Heart right ventricle (tissue), 16 donors: ENCODE data around the gene KRT83. TPM values are rescaled to one million over a fixed set of nuclear protein-coding genes. Genes with fewer than 3 reads are reported as not detected.

Experiments
- ATAC-seq, 8 donors: fragments of 200-7000 bp; cut with Tn5 transposase; one replicate each; pipeline ENCODE4 v1.9.1; 2020; ENCODE audit warnings: mild to moderate bottlenecking in 8 of 8, moderate library complexity in 8 of 8, moderate number of reproducible peaks in 1 of 8
- DNase-seq, 2 donors: peaks; one replicate each; pipeline ENCODE4 v3.0.0-alpha.2; 2020
- H3K27ac ChIP-seq, 10 donors: fragments of 200-600 bp; sonication (generic) in 2 of 10; one replicate each; pipeline versions ENCODE4 v1.5.0 to v1.8.0; 2020 to 2022; ENCODE audit warnings: mild to moderate bottlenecking in 3 of 10
- H3K27me3 ChIP-seq, 7 donors: fragments of 200-600 bp; one replicate each; pipeline ENCODE4 v1.8.0; 2021 to 2022; ENCODE audit warnings: mild to moderate bottlenecking in 2 of 7
- H3K36me3 ChIP-seq, 9 donors: fragments of 200-600 bp; sonication (generic) in 1 of 9; one replicate each; pipeline versions ENCODE4 v1.5.0 to v1.8.0; 2020 to 2022; ENCODE audit warnings: mild to moderate bottlenecking in 2 of 9
- H3K4me1 ChIP-seq, 9 donors: fragments of 200-600 bp; sonication (generic) in 1 of 9; one replicate each; pipeline versions ENCODE4 v1.5.0 to v1.8.0; 2020 to 2022; ENCODE audit warnings: mild to moderate bottlenecking in 4 of 9
- H3K4me3 ChIP-seq, 10 donors: fragments of 200-600 bp; sonication (generic) in 2 of 10; one replicate each; pipeline versions ENCODE4 v1.5.0 to v1.8.0; 2020 to 2022; ENCODE audit warnings: mild to moderate bottlenecking in 7 of 10, moderate library complexity in 2 of 10
- H3K9me3 ChIP-seq, 11 donors: fragments of 200-600 bp in 10 of 11; sonication (generic) in 2 of 11; one replicate each; pipeline versions ENCODE4 v1.5.0 to v1.8.0; 2013 to 2022; ENCODE audit warnings: mild to moderate bottlenecking in 2 of 11, control low read depth in 1 of 11, moderate library complexity in 1 of 11
- CTCF ChIP-seq, 9 donors: fragments of 200-600 bp; sonication (generic) in 2 of 9; IDR thresholded peaks; one replicate each; pipeline versions ENCODE4 v1.5.0 to v1.8.0; 2021 to 2022; ENCODE audit warnings: antibody characterized with exemption in 9 of 9, mild to moderate bottlenecking in 5 of 9, moderate library complexity in 1 of 9
- WGBS, 2 donors: extraction: QIAGEN DNeasy Blood & Tissue Kit; methylation state at CpG; one replicate each; pipeline ENCODE4 v1.1.7; 2013; ENCODE audit warnings: inconsistent platforms in 1 of 2; 5-methylcytosine and 5-hydroxymethylcytosine counted together
- intact Hi-C, 10 donors: fragments of 100-400 bp; cut with DNase I; formaldehyde crosslinking; loops; one replicate each; pipeline versions ENCODE4 v1.11.1 to v1.14.2; 2022
- polyA plus RNA-seq, 2 donors: library from polyadenylated mRNA; stranded (reverse); fragments of 200-250 nt; gene quantifications; one replicate each; pipeline ENCODE4 v1.2.3, GENCODE V29; 2013
- total RNA-seq, 10 donors: library from RNA; stranded (reverse); fragmentation: NEBNext Ultra II Directional in 3 of 10; extraction: Animal tissue kit (Norgen Biotek cat#: 25700) in 3 of 10; gene quantifications; one replicate each; pipeline versions ENCODE4 v1.2.1 to v1.2.4, GENCODE V29; 2021 to 2023
- donor health status: Arrhythmogenic right ventricular cardiomyopathy.
- donor health status: ischemic (EF 13 %, LVEDD 7.1; RV severe dilation, severe dysfunction).
- donor health status: healthy with polysubstance abuse.
- donor health status: DM: no; HTN: yes; CAD: no.
- donor health status: DM: no; HTN: no; CAD: no.
- donor health status: ischemic (EF 25% LVEDD 6.9; RV normal size, moderate dysfunction).
- donor health status: ischemic (EF 25% LVEDD 5.7; RV mildly dilated, moderate dysfunction).
- donor health status: healthy.
- donor health status: DM: yes; HTN: yes; CAD: no.
- donor health status: Ischemic cardiomyopathy.
- donor health status: ischemic (EF 35%, LVEDD 5.7; RV mildly dilated, moderate dysfunction).
- donor health status: nonischemic (EF 11% LVEDD 7.7; RV severe dilation, severe dysfunction).
- donor health status: DM: yes; HTN: yes; CAD: no.
- donor health status: PGD.
- donor health status: ischemic (EF 29% LVEDD 5.4; RV normal size, mild dysfunction).
- donor health status: nonischemic (EF 23%, LVEDD 6.1; RV moderate dilation, normal function).

The KRT83 gene
- total and polyA plus RNA-seq, 12 donors, result not detected

DNA sequence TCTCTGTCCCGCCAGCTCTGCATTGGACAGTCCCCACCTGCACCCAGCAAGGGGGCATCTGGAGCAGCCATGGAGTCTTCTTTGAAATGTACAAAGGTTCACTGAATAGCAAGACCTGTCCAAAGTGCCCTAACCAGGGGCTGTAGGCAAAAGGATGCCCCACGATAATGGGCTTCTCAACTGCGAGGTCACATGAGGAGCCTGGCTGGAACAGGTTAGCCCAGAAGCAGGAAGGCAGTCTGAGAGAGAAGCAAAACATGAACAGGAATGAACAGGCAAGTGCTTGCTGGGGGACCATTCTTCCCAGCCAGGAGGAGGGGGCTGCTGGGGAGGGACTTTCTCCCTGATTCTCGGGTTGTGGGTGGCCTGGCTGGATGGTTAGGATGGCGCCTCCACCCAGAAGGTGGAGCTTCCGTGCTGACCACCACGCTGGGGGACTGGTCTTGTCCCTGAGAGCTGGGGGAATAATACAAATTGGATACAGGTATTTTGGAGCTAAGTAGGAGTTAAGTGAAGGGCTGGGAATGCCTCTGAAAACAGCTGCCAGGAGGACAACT, 39.0 kb upstream of the KRT83 start:
- no peaks in the 10 kb centered on the region for H3K36me3 ChIP-seq
- H3K27ac ChIP-seq, result no peak overlapping the region
- H3K4me3 ChIP-seq, result no peak overlapping the region
- peaks cover 0 to 36% (median 16%) of the 10 kb centered on the region in 7 donors for H3K27me3 ChIP-seq
- no peaks in the 10 kb centered on the region for H3K4me1 ChIP-seq
- no peaks in the 10 kb centered on the region for H3K9me3 ChIP-seq
- ATAC-seq (no peak), DNase-seq (no peak)
- no peak for TF ChIP-seq CTCF (IDR thresholded peaks at IDR 0.05)
- intact Hi-C loops, result loop anchor here in 1 of 10 donors (10.0 kb wide), 1 partner anchor 155 kb away; no protein-coding TSS in a partner anchor
- WGBS, 2 donors, result 87 to 90% methylated on average over 7 of the region's 7 CpGs

DNA sequence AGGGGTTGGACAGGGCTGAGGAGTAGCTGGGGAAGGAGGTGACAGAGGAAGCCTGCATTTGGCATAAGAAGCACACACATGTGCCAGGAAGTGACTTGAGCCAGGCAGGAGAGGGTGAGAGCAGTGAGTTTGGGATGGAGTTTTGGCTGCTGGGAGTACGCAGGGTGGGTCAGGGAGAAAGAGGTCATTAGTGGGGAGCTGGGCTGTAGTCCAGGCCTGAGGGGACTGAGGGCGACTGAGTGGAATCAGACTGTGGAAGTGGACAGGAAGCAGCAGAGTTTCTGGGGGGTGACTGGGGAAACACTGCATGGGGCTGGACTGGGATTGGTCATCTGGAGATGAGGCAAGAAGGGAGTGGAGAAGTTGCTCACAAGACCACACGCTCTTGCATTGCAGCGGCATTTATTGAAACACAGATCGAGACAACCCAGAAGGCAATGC, 38.4 kb upstream of the KRT83 start:
- no peak overlapping the region for H3K27ac ChIP-seq
- H3K4me1 ChIP-seq, result no peaks in the 10 kb centered on the region
- H3K9me3 ChIP-seq, result no peaks in the 10 kb centered on the region
- intact Hi-C loops, result loop anchor here in 1 of 10 donors (10.0 kb wide), 1 partner anchor 155 kb away; no protein-coding TSS in a partner anchor
- ATAC-seq (no peak), DNase-seq (no peak)
- H3K4me3 ChIP-seq, result no peak overlapping the region
- 62 to 73% methylated on average over 5 of the region's 5 CpGs for WGBS, 2 donors
- no peak for TF ChIP-seq CTCF (IDR thresholded peaks at IDR 0.05)
- no peaks in the 10 kb centered on the region for H3K36me3 ChIP-seq
- peaks cover 0 to 41% (median 21%) of the 10 kb centered on the region in 7 donors for H3K27me3 ChIP-seq

- Histone ChIP-seq H3K36me3 (no peaks in the 10 kb centered on the region), H3K9me3 (no peaks in the 10 kb centered on the region), H3K4me3 (no peak overlapping the region), H3K4me1 (peaks cover 0 to 3% (median 0%) of the 10 kb centered on the region in 9 donors), H3K27me3 (peaks cover 0 to 43% (median 28%) of the 10 kb centered on the region in 7 donors), H3K27ac (no peak overlapping the region)
- 65 to 70% methylated on average over 5 of the region's 5 CpGs for whole genome bisulfite sequencing, 2 donors
- DNase-seq (no peak), ATAC-seq (no peak)
- intact Hi-C loops, result no loop called here
- no peak for TF ChIP-seq CTCF (IDR thresholded peaks at IDR 0.05)
These were observed 37.6 kb upstream of the KRT83 start for GRCh38 chr12:52358575-52359350.

DNA sequence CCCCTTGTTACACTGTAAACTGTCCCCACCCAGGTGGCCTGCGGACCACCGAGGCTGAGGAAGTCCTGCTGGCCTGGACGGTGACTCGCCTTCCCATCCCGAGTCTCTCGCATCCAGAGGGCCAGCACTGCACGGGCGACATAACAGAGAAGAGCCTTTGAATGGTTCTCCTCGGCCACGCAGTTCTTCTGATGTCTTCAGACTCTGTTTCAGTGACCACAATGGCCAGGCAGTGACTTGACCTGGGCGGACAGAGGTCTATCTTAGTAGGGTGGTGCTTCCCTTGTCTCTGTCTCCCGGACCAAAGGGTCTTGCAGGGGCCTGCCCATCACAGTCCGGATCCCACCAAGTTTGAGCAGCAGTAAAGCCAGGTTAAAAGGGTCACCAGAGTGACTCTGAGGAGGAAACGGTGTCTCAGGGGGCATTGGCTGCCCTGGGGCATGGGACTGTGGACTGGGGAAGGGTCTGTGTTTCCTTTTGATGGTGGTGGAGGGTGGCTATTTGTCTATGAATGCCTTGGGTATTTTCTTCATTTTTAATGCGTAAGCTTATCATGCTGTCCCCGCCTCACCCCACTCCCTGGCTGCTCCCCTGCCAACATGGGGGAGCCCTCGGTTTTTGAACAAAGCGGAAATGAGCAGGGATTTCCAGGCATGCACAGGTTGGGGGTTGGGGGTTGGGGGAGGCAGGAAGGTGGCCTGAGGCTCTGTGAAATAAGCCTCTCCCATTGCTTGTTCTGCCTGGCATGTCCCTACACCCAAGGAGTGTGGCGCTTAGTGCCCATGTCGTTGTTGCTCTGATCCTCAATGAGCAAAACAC, 35.8 kb upstream of the KRT83 start:
- Histone ChIP-seq H3K9me3 (no peaks in the 10 kb centered on the region), H3K4me3 (no peak overlapping the region), H3K36me3 (no peaks in the 10 kb centered on the region), H3K4me1 (peaks cover 0 to 3% (median 0%) of the 10 kb centered on the region in 9 donors), H3K27ac (no peak overlapping the region), H3K27me3 (peaks cover 0 to 48% (median 34%) of the 10 kb centered on the region in 7 donors)
- no peak for DNase-seq
- TF ChIP-seq CTCF (IDR thresholded peaks at IDR 0.05), result no peak
- intact Hi-C loops, result no loop called here
- WGBS, 2 donors, result 88 to 90% methylated on average over 20 of the region's 20 CpGs
- ATAC-seq, result no peak
